ENCODE results near the gene TSPAN15.

- TF ChIP-seq EZH2phosphoT487 (IDR thresholded peaks at IDR 0.05; ENCODE audit: borderline replicate concordance, low read length) (no peak), CTCF (IDR thresholded peaks at IDR 0.05; ENCODE audit: low read depth, low read length, poor library complexity, severe bottlenecking) (no peak)
These were observed 30.0 kb downstream of the TSPAN15 start for GRCh38 chr10:69481305-69481704.

All from DOHH2 (cell line).